Fibroblast of the aortic adventitia (primary cell): ENCODE measurements around the gene EN2. TPM values are rescaled to one million over a fixed set of nuclear protein-coding genes. Genes with fewer than 3 reads are reported as not detected.

Source experiments
- DNase-seq: peaks from one replicate; pipeline ENCODE4 v3.0.0-alpha.2; 2010; ENCODE audit warnings: low read depth
- H3K4me3 ChIP-seq: 2 replicates; pipeline ENCODE4 v1.5.1; 2011; ENCODE audit warnings: low read depth, mild to moderate bottlenecking, control low read depth, low read length, moderate library complexity
- CTCF ChIP-seq: IDR thresholded peaks from 2 replicates; pipeline ENCODE4 v1.5.1; 2011; ENCODE audit warnings: mild to moderate bottlenecking, low read length, control low read depth, inconsistent platforms; ENCODE audit not compliant: insufficient read depth
- total RNA-seq: library from RNA; depleted of rRNA; stranded (reverse); fragments of >200 nt; gene quantifications from 2 replicates; pipeline ENCODE4 v1.2.3, GENCODE V29; 2012; ENCODE audit warnings: low replicate concordance

EN2 gene
- total RNA-seq, 1 donor: under 0.01 TPM

GRCh38 chr7:155470186-155470487 is 12.2 kb downstream of the EN2 start:
- DNase-seq: no peak
- H3K4me3 ChIP-seq: no peak overlapping the region
- TF ChIP-seq CTCF: no peak

- no peak for TF ChIP-seq CTCF
- H3K4me3 ChIP-seq: no peak overlapping the region
- peak; percentile 2 for DNase-seq
These were observed 13.0 kb downstream of the EN2 start for GRCh38 chr7:155470686-155471638.

GRCh38 chr7:155471718-155472117 is 13.8 kb downstream of the EN2 start:
- no peak for DNase-seq
- no peak overlapping the region for H3K4me3 ChIP-seq
- TF ChIP-seq CTCF: no peak

GRCh38 chr7:155477476-155477875 is 19.5 kb downstream of the EN2 start:
- TF ChIP-seq CTCF: no peak
- no peak for DNase-seq
- no peak overlapping the region for H3K4me3 ChIP-seq

- no peak for DNase-seq
- TF ChIP-seq CTCF: no peak
- H3K4me3 ChIP-seq: no peak overlapping the region
These were observed 23.8 kb downstream of the EN2 start for GRCh38 chr7:155481764-155482163.

GRCh38 chr7:155482511-155483183 is 24.7 kb downstream of the EN2 start:
- DNase-seq: no peak
- H3K4me3 ChIP-seq: no peak overlapping the region
- no peak for TF ChIP-seq CTCF
